ENCODE data around the gene PTH2.

PTH2 gene

DNA sequence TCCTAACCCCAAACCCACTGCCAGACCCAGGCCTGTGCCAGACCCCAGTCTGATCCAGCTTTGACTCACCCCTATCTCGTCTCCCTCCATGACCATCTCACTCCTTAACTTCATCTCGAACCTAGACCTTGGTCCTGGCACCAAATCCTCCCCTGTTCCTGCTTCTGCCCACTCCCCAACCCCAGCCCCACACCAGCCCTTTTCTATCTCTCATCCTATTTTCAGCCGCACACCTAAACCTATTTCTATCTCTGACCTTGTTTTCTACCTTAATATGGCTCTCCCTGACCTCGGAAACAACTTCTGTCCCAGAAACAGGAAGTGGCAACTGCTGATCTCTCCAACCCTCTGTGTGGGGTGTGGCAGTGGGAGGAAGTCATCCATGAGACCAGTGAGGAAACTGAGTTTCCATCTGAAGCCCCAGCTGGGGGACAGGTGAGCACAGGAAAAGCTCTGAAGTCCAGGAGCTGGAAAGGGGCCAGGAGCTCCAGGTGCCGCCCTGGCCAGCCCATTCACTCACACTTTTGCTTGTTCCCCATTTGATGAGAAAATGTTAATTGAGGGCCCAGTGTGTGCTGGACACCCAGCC, 13.7 kb downstream of the PTH2 start:
- DNase-seq, result peak; percentile 69 to 75 (median 72)

DNA sequence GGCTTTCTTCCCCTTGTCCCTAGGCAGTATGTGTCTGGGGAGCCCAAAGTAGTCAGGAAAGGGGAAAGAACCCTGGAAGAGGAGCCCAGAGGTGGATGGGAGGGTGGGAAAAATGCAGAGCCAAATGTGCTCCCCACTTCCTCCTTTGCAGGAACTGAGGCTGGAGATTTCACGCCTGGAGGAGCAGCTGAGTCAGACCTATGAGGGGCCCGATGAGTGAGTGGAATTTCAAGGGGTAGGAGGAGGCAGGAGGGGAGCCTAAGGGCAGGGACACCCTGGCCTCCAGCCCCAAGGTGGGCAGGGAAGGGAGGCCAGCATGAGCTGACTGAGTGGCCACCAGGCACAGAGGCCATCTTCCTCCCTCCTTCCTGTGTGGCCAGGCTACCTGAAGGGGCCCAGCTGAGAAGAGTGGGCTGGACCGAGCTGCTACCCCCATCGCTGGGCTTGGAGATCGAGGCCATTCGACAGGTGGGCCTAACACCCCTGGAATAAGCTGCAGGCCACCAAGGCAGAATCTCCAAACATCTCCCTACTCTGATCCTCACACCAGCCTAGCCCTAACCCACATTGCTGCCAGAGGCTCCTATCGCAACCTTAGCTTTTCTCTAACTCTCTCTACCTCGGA, 14.3 kb downstream of the PTH2 start:
- peak; percentile 73 to 76 (median 74) for DNase-seq

DNA sequence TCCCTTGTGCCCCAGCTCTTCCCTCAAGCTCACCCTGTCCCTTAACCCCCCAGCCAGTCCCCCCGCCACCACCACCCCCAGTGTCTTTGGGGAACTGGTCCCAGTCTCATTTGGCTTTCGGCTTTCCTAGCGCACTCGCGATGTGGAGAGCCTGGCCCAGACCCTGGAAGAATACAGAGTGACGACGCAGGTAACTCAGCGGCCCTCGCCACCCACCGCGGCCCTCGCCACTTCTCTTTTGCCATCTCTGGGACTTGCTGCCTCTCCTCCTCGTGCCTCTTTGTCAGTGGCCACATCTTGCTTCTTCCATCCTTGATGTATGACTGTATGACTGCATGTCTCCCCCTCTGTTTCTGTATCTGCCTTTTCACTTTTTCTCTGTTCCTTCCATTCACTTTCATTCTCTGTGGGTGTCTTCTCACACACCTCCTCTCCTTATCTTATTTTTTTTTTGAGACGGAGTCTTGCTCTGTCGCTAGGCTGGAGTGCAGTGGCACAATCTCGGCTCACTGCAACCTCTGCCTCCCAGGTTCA, 15.7 kb downstream of the PTH2 start:
- no peak for DNase-seq

DNA sequence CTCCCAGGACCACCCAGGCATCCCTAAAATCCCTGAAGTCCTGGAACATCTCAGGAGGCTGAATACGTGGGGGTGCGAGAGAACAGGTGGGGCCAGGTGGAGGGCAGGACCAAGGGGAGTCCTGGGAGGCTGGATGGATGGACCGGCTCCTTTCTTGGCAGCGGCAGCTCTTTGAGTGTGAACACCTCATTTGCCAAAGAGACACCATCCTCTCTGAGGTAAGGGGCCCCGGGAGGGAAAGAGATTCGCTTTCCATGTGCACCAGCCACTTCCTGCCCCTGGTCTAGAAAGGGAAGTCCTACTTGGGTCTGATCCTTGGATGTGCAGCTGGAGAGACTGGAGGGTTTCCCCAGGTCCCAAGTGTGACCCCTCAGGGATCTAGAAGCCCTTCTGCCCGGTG, 16.2 kb downstream of the PTH2 start:
- DNase-seq, result no peak

DNA sequence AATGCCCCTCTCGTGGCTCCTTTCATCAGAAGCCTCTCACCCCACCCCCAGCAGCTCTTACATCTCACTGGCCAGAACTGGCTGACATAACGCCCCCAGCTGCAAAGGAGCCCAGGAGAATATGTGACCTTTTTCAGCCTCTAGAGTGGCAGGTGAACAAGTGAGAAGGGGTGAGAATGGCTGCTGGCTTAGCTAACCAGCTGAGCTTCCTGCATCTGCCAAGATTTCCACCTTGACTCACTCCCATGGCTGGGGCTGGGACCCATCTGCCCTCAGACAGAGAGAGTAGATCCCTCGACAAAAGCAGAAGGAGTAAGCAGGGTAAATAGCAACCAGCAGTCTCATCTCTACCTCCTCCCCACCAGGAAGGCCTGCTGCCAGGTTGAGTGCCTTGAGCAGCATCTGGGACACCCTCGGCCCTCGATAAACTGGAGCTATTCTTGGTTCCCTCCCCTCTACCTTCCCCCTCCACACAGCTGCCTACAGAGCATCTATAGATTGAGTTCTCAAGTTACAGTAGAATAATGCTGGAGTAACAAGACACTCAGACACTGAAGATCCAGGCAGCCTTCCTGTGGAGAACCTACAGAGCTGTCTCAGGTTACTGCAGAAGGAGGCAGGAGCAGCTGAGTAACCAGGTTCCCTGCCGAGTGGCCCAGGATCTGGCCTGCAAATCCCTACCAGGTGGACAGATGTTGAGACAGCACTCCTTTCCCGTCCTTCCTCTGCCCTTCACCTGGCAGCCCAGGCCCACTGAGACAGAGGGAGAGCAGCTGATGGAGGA, 19.6 kb downstream of the PTH2 start:
- DNase-seq, result no peak

DNA sequence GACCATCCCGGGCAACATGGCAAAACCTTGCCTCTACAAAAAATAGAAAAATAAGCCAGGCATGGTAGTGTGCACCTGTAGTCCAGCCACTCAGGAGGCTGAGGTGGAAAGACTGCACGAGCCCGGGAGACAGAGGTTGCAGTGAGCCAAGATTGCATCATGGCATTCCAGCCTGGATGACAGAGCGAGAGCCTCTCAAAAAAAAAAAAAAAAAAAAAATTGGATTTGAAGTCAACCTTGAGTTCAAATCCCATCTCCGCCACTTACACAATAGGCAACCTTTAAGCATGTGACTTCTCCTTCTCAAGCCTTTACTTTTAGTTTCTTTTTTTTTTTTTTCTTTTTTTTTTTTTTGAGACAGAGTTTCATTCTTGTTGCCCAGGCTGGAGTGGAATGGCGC, 23.2 kb downstream of the PTH2 start:
- DNase-seq, result no peak

DNA sequence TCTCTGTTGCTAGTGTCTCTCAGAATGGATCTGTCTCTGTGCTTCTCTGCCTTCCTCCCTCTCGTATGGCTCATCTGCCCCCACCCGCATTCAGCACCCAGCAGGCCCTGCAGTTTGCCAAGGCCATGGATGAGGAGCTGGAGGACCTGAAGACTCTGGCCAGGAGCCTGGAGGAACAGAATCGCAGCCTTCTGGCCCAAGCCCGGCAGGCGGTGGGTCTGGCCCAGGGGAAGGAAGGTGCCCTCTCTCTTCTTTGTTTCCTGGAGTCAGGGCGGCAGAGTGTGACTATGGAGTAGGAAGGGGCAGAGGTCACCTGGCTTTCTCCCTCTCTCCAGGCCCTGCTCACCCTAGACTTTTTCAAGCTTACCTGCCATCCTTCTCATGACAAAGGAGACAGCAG, 24.3 kb downstream of the PTH2 start:
- no peak for DNase-seq

DNA sequence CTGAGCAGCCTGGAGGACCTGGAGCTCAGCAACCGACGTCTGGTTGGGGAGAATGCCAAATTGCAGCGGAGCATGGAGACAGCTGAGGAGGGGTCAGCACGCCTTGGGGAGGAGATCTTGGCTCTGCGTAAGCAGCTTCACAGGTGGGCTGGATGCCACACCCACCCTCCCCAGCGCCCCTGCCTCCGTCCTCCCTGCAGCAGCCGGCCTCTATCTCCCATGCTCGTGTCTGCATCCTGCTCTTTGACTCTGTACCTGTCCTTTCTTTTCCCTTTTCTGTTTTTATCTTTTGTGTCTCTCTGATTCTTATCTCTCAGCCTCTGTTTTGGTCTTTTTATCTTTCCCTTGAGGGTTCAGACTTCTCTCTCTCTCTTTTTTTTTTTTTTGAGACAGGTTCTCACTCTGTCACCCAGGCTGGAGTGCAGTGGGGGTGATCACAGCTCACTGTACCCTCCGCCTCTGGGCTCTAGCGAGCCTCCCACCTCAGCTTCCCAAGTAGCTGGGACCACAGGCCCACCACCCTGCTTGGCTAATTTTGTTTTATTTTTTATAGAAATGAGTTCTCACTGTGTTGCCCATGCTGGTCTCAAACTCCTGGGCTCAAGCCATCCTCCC, 25.1 kb downstream of the PTH2 start:
- no peak for DNase-seq

DNA sequence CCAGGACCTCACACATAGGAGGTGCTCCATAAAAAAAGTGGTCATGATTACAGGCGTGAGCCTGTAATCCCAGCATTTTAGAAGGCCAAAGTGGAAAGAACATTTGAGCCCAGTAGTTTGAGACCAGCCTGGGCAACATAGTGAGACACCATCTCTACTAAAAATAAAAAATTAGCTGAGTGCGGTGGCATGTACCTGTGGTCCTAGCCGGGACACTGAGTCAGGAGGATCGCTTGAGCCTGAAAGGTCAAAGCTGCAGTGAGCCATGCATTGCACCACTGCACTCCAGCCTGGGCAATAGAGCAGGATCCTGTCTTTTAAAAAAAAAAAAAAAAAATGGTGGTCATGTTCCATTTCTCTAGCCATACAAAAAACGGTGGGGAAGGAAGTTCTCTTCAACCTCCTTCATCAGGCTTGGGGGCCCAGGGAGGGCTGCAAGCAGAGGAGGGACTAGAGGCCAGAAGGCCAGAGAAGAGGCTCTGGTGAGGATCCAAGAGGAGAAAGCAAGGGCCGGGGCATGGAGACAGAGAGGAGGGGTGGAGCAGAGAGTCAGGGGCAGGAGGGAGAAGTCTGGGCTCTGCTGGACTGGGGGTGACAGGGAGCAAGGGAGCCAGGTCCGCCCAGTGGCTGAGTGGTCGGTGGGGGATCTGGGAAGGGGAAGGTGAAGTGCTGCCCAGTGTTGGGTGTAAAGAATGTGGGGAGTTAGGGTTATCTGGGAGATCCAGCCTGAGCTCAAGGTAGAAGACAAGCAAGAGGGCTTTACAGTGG, 26.3 kb downstream of the PTH2 start:
- DNase-seq, result no peak

DNA sequence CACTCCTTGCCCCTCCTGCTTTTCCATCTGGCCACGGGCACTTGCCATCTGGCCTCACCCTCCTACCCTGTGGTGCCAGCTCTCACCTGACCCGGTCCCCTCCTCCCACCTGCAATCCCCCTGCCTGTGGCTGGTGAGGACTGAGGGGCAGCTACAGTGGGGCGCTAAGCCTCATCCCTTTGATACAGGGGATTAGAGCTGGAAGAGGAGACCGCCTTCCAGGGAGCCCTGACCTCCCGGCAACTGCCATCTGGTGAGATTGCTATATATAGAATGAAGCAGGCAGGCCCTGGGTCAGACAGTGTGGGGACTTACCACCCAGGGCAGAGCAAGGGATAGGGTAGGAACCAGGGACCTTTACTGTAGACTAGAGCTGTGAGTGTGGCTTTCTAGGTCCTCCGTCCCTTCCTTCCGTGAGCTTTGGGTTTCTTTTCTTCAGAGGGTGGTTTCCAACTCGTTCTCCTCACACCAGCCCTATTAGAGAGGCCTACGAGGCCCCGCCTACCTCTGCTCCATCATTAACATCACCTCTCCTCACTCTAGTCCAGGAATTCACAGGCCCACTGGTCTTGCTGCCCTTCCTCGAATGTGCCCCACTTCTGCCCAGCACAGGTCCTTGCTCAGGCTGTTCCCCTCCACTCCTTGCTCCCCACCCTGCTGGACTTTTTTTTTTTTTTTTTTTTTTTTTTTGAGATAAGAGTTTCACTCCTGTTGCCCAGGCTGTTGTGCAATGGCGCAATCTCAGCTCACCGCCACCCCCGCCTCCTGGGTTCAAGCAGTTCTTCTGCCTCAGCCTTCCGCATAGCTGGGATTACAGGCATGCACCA, 27.4 kb downstream of the PTH2 start:
- DNase-seq, result no peak

DNA sequence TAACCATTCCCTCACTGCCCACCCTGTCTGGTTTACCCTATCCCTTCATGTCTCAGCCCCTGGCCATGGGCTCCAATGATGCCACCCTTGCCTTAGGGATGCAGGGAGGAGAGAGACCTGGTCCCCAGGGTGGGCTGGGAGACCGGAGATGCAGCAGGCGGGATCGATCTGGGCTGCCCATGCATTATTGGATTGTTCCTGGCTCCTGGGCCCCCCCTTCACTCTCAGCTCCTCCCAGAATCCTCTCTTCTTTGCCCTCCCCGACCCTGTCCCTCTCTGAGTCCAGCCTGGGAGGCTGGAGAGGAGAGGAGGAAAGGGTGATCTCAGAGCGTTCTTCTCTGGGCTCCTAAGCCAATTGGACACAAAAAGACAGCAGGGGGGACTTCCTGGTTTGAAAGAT, 29.4 kb downstream of the PTH2 start:
- no peak for DNase-seq

DNA sequence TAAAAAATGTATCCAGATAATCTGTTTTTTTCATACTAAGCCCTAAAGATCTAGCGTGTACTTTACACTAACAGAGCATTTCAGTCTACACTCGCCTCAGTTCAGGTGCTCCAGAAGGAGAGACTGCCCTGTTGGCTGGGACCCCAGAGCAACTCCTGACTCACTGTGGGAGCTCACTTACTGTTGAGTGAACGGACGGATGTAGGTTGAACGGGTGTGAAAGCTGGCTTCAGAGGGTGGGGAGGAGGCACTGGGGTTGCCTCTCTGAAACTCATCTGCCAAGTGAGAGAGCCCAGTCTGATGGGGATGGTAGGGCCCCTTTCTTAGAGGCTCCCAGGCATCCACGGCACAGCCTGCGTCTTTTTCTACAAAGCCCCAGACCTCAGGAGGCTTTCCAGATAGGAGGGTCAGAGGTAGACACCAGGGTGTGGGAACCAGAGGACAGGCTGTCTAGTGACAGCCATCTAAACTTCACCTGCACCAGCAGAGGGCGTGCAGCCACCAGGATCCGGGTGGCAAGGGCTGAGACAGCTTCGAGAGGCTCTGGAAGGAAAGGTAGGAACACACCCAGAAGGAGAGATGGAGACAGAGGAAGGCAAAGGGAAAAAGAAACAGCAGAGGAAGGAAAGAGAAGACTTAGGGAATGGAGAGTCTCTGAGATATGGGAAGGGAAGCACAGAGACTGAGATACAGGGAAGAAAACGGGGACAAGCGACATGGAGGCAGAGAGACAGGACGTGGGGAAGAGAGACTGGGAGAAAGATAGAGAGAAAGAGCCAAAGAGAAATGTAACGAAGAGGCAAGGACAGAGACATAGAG, 31.5 kb downstream of the PTH2 start:
- peak; percentile 77 to 88 (median 84) for DNase-seq

DNA sequence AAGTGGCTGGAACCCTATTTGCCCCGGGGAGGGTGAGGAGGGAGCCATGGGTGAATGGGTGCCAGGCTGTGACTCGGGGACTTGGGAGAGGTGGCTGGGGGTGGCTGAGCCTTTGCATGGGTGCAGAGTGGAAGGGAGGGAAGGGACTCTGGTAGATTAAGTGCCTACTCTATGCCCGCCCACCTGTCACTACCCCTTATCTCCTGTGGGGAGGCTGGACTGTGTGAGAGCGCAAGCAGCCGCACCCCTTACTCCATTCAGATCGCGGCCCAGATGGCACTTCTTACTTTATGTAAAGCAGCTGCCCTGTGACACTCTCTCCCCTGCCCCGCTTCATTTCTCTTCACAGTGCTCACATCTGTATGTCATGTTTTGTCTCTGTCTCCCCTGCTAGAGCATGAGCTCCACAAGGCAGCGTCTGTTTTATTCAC, 32.3 kb downstream of the PTH2 start:
- DNase-seq, result no peak

DNA sequence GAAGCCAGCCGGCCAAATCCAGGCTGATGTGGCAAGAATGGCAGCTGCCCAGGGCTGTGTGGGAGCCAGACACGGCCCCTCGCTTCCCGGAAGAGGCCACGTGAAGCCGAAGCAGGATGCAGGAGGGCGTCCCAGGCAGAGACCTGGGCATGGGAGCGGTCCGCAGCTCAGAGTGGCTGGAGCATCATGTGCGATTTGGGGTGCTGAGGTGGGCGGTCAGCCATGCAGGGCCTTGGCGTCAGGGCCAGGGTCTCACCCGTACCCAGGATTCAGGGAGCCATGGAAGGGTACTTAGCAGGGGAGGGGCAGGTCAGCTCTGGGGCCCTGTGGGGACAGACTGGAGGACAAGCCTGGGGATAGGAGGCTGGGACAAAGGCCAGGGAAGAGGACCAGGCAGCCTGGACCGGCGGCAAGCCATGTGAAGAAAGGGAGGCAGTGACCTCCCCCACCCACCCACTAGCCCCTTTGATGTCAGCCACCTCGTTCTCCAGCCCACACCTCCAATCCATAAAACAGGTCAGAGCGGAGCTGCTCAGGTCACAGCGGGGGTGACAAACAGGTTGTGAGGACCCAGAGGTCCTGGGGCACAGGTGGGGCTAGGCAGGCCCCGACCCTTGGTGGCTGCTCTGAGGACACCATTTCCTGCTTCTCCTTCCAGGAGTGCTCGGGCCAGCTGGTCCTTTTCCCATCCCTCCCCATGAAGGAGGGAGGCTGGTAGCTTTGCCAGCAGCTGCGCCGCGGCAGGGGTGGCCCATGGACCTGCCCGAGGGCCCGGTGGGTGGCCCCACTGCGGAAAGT, 32.9 kb downstream of the PTH2 start:
- DNase-seq, result no peak

DNA sequence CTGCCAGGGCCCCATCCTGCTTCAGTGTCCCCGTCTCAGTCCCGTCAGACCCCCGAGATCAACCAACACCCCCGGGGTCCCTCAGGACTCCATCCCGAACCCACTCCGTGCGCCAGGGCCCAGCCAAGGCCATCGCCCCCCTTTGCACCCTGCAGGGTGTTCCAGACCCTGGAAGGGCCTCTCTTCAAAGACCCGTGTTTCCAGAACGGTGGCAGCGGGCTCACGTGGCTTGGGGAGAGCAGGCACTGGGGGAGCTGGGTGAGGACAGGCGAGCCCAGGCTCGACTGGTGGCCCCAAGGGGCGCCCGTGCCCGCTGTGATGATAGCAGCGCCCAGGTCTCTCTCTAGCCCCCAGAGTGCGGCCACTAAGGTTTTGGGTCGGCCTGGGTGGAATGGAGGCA, 33.8 kb downstream of the PTH2 start:
- DNase-seq, result no peak

DNA sequence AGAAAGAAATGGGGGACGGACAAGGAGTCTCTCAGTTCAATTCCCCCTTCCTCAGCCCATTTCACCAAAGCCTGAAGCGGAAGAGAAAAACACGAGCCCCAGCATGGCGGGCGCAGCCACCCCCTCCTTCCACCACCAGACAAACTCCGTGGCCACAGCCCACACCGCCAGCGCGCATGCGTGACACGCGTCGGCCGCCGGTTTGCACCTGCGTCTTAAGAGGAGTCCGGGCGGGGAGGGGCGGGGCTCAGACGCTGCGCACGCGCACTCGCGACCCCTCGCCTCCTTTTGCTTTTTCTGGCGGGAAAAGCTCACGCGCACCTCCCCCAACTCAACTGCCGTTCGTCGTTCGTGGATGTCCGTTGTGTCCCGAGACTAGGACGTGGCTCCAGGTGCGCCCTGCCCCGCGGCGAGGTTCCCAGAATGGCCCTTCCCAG, 35.3 kb downstream of the PTH2 start, which contains the start of gene KASH5:
KASH5 (plus strand) TSS at position 314 of the 437 bp plus-strand sequence. CDS start 2,635 bp downstream, outside the sequence.
- DNase-seq, result peak; percentile 82 to 84 (median 83)

DNA sequence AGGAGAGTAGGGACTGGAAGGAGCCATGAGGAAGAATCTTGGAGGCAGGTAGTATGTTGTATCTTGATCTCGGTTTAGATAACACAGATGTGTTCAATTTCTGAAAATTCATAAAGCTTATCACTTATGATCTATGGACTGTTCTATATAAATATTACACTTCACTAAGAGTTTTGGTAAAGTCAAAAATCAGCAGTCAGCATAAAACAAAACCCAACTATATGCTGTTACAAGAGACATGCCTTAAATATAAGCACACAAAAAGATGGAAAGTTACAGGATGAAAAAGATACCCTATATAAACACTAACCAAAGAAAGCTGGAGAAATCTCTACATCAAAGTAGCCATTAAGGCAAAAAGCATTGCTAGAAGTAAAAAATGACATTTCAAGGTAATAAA, 39.6 kb downstream of the PTH2 start:
- no peak for DNase-seq

DNA sequence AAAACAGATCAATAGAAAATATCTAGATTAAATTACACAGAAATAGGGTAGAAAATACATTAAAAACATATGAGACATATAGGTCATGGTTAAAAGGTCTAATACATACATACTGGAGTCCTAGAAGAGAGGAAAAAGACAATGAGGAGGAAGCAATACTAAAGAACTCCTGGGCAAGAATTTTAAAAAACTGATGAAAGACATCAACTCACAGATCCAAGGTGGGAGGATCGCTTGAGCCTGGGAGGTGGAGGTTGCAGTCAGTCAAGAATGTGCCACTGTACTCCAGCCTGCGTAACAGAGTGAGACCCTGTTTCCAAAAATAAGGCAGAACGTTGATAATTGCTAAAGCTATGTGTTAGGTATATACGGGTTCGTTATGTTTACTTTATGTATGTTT, 40.6 kb downstream of the PTH2 start:
- no peak for DNase-seq

DNA sequence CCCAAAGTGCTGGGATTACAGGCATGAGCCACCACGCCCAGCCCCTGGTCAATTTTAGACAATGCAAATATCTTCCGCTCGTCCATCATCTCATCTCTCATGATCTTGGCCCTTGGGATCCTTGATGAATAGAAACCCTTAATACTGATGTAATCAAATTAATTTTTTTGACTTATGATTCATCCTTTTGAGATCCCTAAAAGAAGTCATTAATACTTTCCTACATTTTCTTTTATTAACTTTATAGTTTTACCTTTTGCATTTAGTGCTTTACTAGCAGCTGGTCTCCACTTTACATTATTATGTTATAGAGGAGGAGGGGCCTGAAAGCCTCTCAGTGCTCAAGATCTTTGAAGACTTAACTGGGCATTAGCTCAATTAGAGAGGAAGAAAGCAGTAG, 42.9 kb downstream of the PTH2 start:
- no peak for DNase-seq

DNA sequence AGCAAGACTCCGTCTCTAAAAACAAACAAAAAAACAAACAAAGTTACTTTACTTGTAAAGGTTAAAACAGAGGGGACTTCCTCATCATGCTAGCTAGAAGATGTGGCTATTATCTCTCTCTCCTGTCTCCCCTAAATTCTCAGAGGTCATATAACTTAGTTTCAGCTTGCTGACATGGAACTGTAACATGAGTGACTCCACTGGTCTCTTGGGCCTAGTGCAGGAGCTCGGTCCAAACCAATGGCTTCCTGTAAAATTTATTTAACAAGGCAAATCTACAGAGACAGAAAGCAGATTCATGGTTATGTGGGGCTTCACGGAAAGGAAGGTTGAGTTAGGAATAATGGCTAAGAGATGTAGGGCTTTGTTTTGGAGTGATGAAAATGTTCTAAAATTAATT, 44.7 kb downstream of the PTH2 start:
- no peak for DNase-seq
